Neural cell (in vitro differentiated cells): ENCODE measurements around the gene EXD2. TPM values are rescaled to one million over a fixed set of nuclear protein-coding genes. Genes with fewer than 3 reads are reported as not detected.

Experiments
- H2AFZ ChIP-seq: fragments of 200-600, 300-800 bp; sonication (generic), shearing (Covaris generic); 2 replicates; pipeline ENCODE4 v1.6.0; 2014; ENCODE audit warnings: low read depth, mild to moderate bottlenecking, antibody characterized with exemption, low read length, moderate library complexity
- H3F3A ChIP-seq: fragments of 200-600 bp; shearing (Covaris generic); 2 replicates; pipeline ENCODE4 v1.6.1; 2016; ENCODE audit warnings: mild to moderate bottlenecking, moderate library complexity, mixed read lengths, antibody characterized with exemption, low read length; ENCODE audit not compliant: insufficient read depth, poor library complexity, severe bottlenecking
- H3K27ac ChIP-seq: fragments of 200-600, 300-800 bp; sonication (generic), shearing (Covaris generic); 2 replicates; pipeline ENCODE4 v1.5.1; 2014; ENCODE audit warnings: mild to moderate bottlenecking, low read length, moderate library complexity
- H3K27me3 ChIP-seq: fragments of 300-800, 200-600 bp; sonication (generic), shearing (Covaris generic); 2 replicates; pipeline ENCODE4 v1.6.0; 2014; ENCODE audit warnings: mild to moderate bottlenecking, low read depth, low read length, moderate library complexity; ENCODE audit not compliant: insufficient read depth
- H3K36me3 ChIP-seq: fragments of 300-800, 200-600 bp; sonication (generic), shearing (Covaris generic); 2 replicates; pipeline ENCODE4 v1.5.1; 2014; ENCODE audit warnings: mild to moderate bottlenecking, antibody characterized with exemption, low read length, moderate library complexity; ENCODE audit not compliant: insufficient read depth
- H3K4me2 ChIP-seq: fragments of 300-800, 200-600 bp; sonication (generic), shearing (Covaris generic); 2 replicates; pipeline ENCODE4 v1.6.0; 2014; ENCODE audit warnings: mild to moderate bottlenecking, low read length
- H3K4me3 ChIP-seq: fragments of 300-800, 200-600 bp; sonication (generic), shearing (Covaris generic); 2 replicates; pipeline ENCODE4 v1.5.1; 2014; ENCODE audit warnings: mild to moderate bottlenecking, low read length, moderate library complexity
- H3K79me2 ChIP-seq: fragments of 200-600 bp; shearing (Covaris generic); replicated peaks from 2 replicates; pipeline ENCODE4 v1.6.0; 2014; ENCODE audit warnings: mild to moderate bottlenecking, low read length, moderate library complexity; ENCODE audit not compliant: insufficient read depth
- H3K9ac ChIP-seq: fragments of 300-800, 200-600 bp; sonication (generic), shearing (Covaris generic); 2 replicates; pipeline ENCODE4 v1.6.1; 2016; ENCODE audit warnings: mild to moderate bottlenecking, low read length, mixed read lengths
- H3K9me2 ChIP-seq: fragments of 200-600 bp; shearing (Covaris generic); 2 replicates; pipeline ENCODE4 v1.6.1; 2016; ENCODE audit warnings: mild to moderate bottlenecking, low read length, mixed read lengths; ENCODE audit not compliant: insufficient read depth
- H3K9me3 ChIP-seq: fragments of 200-600, 300-800 bp; sonication (generic), shearing (Covaris generic); 2 replicates; pipeline ENCODE4 v1.6.1; 2016; ENCODE audit warnings: mild to moderate bottlenecking, mixed run types, low read length, moderate library complexity, mixed read lengths
- H4K20me1 ChIP-seq: fragments of 200-600 bp; shearing (Covaris generic); 2 replicates; pipeline ENCODE4 v1.6.1; 2016; ENCODE audit warnings: mild to moderate bottlenecking, mixed run types; ENCODE audit not compliant: insufficient read depth
- EP300 ChIP-seq: fragments of 450-650 bp; conservative IDR thresholded peaks from 2 replicates; pipeline ENCODE4 v1.6.1; 2014; ENCODE audit warnings: antibody characterized with exemption, mild to moderate bottlenecking, moderate library complexity; ENCODE audit not compliant: poor library complexity, severe bottlenecking
- EZH2 ChIP-seq: fragments of 200-600, 300-800 bp; shearing (Covaris generic), sonication (generic); IDR thresholded peaks from 2 replicates; pipeline ENCODE4 v1.6.1; 2014; ENCODE audit warnings: antibody characterized with exemption, low read length, borderline replicate concordance, mild to moderate bottlenecking; ENCODE audit not compliant: insufficient read depth, poor library complexity, severe bottlenecking
- MXI1 ChIP-seq: fragments of 450-650 bp; conservative IDR thresholded peaks from 2 replicates; pipeline ENCODE4 v1.6.1; 2014; ENCODE audit warnings: antibody characterized with exemption, mild to moderate bottlenecking; ENCODE audit not compliant: poor library complexity, severe bottlenecking
- POLR2AphosphoS5 ChIP-seq: IDR thresholded peaks from 2 replicates; pipeline ENCODE4 v1.6.1; 2012
- RAD21 ChIP-seq: fragments of 450-650 bp; conservative IDR thresholded peaks from 2 replicates; pipeline ENCODE4 v1.6.1; 2014; ENCODE audit warnings: antibody characterized with exemption, mild to moderate bottlenecking, moderate library complexity
- SMC3 ChIP-seq: fragments of 450-650 bp; conservative IDR thresholded peaks from 2 replicates; pipeline ENCODE4 v1.6.1; 2014; ENCODE audit warnings: antibody characterized with exemption, mild to moderate bottlenecking, moderate library complexity; ENCODE audit not compliant: poor library complexity
- TAF1 ChIP-seq: IDR thresholded peaks from 2 replicates; pipeline ENCODE4 v1.6.1; 2012; ENCODE audit warnings: low read depth
- polyA plus RNA-seq: library from polyadenylated mRNA; depleted of rRNA; stranded (reverse); fragments of >200 nt; gene quantifications from 2 replicates; pipeline ENCODE4 v1.2.3, GENCODE V29; 2014
- TF ChIP-seq, protein P1 (sequence below): fragments of 450-650 bp; IDR thresholded peaks from 2 replicates; pipeline ENCODE4 v1.5.1; 2014; ENCODE audit warnings: antibody characterized with exemption, mild to moderate bottlenecking, moderate library complexity; ENCODE audit not compliant: poor library complexity, severe bottlenecking
- TF ChIP-seq, protein P2 (sequence below): IDR thresholded peaks from 2 replicates; pipeline ENCODE4 v1.6.1; 2012; ENCODE audit warnings: borderline replicate concordance

The EXD2 gene
- polyA plus RNA-seq, 1 donor from 2014 or later = 43.3 TPM

DNA sequence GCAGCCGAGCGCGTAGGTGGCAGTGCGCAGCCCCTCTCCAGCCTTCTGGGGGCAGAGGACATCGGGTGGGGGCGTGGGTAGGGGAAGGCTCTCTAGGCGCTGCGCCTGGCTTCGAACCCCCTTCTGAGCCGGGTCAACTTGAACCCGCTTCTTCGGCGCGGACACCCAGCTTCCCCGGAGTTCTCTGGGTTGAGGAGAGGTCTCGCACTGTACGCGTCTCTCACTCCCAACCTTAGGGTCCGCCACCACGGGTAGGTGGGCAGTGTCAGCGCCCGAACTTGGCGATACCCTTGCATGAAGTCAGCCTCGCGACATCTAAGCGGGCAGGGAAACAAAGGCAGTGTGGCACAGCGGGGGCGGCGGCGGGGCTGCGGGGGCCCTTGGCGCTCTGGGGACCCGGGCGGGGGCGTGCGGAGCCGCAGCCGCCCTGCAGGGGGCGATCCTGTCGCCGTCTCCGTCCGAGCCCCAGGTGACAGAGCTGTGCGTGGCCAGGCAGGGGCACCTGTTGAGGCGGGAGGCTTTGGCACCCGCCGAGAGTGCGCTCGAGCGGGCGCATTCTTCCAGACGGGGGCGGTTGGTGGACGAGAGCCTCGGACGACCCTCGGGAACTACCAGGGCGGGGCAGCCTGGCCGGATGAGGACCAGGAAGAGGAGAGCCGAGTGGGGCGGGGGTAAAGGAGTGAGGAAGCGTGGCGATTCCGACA, 69.7 kb downstream of the EXD2 start:
- TF ChIP-seq, protein P1, sequence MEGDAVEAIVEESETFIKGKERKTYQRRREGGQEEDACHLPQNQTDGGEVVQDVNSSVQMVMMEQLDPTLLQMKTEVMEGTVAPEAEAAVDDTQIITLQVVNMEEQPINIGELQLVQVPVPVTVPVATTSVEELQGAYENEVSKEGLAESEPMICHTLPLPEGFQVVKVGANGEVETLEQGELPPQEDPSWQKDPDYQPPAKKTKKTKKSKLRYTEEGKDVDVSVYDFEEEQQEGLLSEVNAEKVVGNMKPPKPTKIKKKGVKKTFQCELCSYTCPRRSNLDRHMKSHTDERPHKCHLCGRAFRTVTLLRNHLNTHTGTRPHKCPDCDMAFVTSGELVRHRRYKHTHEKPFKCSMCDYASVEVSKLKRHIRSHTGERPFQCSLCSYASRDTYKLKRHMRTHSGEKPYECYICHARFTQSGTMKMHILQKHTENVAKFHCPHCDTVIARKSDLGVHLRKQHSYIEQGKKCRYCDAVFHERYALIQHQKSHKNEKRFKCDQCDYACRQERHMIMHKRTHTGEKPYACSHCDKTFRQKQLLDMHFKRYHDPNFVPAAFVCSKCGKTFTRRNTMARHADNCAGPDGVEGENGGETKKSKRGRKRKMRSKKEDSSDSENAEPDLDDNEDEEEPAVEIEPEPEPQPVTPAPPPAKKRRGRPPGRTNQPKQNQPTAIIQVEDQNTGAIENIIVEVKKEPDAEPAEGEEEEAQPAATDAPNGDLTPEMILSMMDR = peak; percentile 79
- TF ChIP-seq TAF1 (no peak), MXI1 (peak; percentile 19), SMC3 (peak; percentile 72), RAD21 (peak; percentile 73)
- Histone ChIP-seq H3K9me3 (no peaks in the 10 kb centered on the region), H2AFZ (peak overlapping the region; percentile 21), H3K36me3 (no peaks in the 10 kb centered on the region), H4K20me1 (no peaks in the 10 kb centered on the region), H3K4me3 (peak overlapping the region; percentile 92), H3K9me2 (no peaks in the 10 kb centered on the region), H3K27ac (peak overlapping the region; percentile 31), H3F3A (peaks cover 4% of the 10 kb centered on the region), H3K4me2 (peak overlapping the region; percentile 55), H3K27me3 (no peaks in the 10 kb centered on the region), H3K9ac (peak overlapping the region; percentile 78), H3K79me2 (peaks cover 13% of the 10 kb centered on the region)

DNA sequence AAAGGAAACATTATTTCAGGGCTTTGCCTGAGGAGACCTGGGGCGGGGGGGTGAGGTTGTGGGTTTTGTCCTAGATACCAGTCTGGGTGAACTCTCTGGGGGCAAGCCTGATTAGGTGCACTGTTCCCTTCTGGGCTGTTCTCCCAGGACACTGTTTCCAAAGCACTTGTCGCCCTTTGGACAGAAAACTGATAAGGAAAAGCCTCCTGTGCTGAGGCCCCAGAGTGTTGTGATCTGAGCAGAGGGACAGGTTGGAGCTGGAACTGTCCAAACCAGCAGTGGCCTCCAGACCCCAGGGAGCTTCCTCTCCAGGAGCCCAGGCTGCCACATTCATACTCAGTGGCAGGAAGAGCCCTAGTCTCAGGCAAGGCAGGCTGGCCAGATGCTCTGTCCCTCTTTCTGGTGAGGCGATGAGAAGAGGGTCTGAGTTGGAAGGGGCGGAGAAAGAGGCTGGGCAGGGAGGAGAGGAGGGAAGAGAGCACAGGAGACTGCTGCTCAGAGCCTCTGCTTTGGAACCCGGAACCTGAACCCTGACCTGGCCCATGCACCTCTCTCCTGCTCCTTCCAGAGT, 70.5 kb downstream of the EXD2 start:
- Histone ChIP-seq H4K20me1 (no peaks in the 10 kb centered on the region), H3K9me3 (no peaks in the 10 kb centered on the region), H3K4me3 (peak overlapping the region; percentile 92), H3K79me2 (peaks cover 13% of the 10 kb centered on the region), H3K27ac (no peak overlapping the region), H3F3A (peaks cover 4% of the 10 kb centered on the region), H2AFZ (no peak overlapping the region), H3K27me3 (no peaks in the 10 kb centered on the region), H3K9ac (peak overlapping the region; percentile 78), H3K4me2 (peak overlapping the region; percentile 55), H3K9me2 (no peaks in the 10 kb centered on the region), H3K36me3 (no peaks in the 10 kb centered on the region)
- TF ChIP-seq TAF1 = no peak
- no peak for TF ChIP-seq POLR2AphosphoS5
- no peak for TF ChIP-seq RAD21
- TF ChIP-seq MXI1 = no peak
- no peak for TF ChIP-seq EP300
- TF ChIP-seq, protein P1 = no peak
- TF ChIP-seq, protein P2, sequence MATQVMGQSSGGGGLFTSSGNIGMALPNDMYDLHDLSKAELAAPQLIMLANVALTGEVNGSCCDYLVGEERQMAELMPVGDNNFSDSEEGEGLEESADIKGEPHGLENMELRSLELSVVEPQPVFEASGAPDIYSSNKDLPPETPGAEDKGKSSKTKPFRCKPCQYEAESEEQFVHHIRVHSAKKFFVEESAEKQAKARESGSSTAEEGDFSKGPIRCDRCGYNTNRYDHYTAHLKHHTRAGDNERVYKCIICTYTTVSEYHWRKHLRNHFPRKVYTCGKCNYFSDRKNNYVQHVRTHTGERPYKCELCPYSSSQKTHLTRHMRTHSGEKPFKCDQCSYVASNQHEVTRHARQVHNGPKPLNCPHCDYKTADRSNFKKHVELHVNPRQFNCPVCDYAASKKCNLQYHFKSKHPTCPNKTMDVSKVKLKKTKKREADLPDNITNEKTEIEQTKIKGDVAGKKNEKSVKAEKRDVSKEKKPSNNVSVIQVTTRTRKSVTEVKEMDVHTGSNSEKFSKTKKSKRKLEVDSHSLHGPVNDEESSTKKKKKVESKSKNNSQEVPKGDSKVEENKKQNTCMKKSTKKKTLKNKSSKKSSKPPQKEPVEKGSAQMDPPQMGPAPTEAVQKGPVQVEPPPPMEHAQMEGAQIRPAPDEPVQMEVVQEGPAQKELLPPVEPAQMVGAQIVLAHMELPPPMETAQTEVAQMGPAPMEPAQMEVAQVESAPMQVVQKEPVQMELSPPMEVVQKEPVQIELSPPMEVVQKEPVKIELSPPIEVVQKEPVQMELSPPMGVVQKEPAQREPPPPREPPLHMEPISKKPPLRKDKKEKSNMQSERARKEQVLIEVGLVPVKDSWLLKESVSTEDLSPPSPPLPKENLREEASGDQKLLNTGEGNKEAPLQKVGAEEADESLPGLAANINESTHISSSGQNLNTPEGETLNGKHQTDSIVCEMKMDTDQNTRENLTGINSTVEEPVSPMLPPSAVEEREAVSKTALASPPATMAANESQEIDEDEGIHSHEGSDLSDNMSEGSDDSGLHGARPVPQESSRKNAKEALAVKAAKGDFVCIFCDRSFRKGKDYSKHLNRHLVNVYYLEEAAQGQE = no peak
- TF ChIP-seq SMC3 = no peak
- TF ChIP-seq EZH2 = no peak
